ENCODE measurements around the gene APOC1.

The APOC1 gene

DNA sequence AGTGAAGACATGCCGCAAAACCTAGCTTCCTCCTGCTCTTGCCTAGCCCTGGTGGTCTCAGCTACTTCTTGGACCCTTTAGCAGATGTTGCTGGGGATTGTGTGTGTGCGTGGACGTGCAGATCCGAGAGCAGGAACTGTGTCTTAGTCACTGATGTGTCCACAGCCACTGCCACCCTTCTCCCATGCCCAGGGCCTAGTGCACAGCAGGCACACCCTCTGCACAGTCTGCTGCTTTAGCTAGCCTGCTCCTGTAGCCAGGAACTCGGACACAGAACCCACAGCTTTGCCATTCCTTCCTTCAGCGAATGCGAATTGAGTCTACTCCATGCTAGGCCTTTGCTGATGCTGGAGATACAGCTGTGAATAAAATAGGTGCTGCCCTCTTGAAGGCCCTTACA is 43.1 kb downstream of the APOC1 start:
- DNase-seq = no peak

DNA sequence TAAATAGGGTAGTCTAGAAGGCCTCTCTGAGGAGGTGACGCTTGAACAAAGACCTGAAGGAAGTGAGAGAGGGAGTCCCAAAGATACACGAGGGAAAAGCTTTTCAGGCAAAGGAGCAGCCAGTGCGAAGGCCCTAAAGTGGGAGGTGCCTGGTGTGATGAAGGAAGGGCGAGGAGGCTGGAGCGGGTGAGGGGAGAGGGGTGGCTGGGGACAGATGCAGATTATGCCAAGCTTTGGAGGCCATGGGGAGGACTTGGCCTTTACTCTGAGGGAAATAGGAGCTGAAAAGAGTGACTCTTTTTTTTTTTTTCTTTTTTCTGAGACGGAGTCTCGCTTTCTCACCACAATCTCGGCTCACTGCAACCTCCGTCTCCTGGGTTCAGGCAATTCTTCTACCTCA is 43.7 kb downstream of the APOC1 start:
- no peak for DNase-seq

DNA sequence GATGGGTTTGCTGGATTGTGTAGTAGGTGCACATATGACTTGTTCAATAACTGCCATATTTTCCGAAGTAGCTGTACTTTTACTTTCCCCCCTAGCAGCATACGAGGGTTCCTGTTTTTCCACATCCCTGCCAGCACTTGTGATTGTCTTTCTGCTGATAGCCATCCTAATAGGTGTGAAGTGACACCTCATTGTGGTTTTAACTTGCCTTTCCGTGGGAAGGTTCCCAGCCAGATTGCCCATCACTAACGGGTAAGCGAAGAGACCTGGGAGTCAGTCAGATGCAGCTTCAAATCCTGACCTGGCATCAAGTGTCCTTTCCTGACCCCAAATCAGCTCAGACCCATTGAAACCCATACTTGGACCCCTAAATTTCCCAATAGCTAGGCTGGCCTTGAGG is 45.3 kb downstream of the APOC1 start:
- no peak for DNase-seq

DNA sequence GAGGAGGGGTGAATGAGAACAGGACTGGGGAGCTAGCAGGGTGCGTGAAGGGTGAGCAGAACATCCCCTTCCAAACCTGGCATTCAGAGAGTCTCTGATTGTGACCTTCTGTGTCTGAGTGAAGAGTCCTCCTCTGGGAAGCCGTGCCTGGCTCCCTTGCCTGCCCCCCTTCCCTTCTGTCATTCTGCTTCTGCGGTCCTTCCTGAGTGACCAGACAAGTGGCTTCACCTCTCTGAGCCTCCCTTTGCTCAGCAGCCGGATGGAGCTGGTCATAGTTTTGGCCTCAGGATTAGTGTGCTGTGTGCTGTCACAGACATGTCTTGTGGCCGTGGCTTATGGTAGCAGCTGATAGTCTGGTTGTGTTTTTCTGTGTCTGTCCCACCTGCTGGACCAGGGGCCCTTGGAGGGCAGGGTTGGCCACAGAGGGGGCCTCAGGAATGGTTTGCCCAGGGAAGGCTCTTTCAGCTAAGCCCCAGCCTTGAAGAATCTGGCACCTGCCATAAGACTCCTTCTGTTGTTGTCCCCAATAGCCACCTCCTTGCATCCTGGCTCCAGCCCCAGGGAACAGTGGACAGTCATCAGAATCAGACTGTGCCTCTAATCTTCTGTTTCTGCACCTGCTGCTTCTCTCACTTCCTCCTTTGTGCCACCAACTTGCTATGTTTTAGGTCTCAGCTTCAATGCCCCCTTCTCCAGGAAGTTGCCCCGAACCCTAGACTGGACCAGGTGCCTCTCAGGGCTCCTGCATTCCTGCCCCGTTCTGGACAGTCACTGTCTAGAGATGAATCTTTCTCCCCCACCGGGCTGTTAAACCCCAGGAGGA is 46.7 kb downstream of the APOC1 start:
- DNase-seq = no peak

DNA sequence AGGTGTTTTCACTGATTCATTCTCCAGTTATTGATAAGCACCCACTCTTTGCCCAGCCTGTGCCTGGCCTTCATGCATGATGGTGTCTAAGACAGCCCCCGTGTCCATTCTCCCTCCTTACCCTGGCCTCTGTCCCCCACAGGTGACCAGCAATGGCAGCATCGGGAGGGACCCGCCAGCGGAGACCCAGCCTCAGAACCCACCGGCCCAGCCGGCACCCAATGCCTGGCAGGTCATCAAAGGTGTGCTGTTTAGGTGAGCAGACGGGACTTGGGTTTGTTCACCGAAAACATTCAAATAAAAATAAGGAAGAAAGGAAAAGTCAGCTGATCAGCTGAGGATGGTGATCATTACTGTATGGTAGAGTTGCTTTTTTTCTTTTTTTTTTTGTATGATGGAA is 47.4 kb downstream of the APOC1 start:
- no peak for DNase-seq

DNA sequence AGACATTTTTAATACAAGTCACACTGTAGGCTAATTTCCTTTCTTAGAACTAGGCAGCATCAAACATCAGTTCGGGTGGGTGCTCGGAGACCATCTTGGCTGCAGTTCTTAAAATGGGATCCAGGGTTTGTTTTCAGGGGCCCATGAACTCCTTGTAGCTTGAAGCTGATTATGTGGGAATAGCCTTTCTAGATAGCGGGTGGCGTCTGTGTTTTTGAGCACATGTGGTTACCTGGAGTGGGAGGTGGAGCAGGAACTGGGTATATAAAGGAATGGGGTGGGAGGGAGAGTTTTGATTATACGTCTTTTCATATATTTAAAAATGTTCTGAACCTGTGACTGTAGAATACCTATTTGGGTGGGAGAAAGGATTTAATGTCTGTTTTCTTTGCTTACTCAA is 53.7 kb downstream of the APOC1 start:
- DNase-seq = no peak

DNA sequence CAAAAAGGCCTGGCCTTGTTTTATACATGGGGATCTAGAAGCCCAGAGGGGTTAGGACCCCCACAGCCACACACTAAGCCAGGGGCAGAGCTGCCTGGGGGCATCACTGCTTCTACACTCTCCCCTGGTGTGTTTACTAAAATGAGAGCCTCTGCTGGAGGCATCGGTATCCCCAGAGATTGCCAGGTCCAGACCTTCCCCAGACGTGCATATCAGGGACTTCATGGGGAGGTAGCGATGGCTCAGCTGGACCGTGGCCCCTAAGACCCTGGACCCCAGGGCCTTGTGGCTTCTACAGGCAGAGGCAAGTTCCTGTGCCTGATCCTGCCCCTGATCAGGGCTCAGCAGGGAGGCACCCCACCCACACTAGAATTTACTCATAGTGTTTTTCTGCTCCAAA is 54.3 kb downstream of the APOC1 start:
- DNase-seq = no peak
